ENCODE data around the gene MOB3B.
"Not testable (repeated sequence)": the region's sequence is repeated elsewhere in the genome, so short reads cannot be mapped to it uniquely, and the experiment has no call there.

The MOB3B gene

GRCh38 chr9:27442464-27442863, 87.2 kb downstream of the MOB3B start:
- no peak for DNase-seq

DNA sequence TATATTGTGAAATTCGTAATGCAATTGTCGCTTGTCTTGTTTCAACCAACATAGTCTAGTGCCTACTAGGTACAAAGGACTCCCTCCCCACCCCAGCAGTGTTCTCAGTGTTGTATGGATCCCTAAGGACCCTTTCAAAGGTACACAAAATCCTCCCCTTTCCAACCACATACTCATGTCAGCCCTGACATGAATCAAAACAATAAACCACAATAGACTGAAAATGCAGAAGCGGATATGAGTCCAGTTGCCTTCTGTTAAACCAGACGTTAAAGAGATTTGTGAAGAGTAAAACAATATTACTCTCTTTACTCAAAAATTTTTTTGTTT, 87.9 kb downstream of the MOB3B start:
- no peak for DNase-seq

DNA sequence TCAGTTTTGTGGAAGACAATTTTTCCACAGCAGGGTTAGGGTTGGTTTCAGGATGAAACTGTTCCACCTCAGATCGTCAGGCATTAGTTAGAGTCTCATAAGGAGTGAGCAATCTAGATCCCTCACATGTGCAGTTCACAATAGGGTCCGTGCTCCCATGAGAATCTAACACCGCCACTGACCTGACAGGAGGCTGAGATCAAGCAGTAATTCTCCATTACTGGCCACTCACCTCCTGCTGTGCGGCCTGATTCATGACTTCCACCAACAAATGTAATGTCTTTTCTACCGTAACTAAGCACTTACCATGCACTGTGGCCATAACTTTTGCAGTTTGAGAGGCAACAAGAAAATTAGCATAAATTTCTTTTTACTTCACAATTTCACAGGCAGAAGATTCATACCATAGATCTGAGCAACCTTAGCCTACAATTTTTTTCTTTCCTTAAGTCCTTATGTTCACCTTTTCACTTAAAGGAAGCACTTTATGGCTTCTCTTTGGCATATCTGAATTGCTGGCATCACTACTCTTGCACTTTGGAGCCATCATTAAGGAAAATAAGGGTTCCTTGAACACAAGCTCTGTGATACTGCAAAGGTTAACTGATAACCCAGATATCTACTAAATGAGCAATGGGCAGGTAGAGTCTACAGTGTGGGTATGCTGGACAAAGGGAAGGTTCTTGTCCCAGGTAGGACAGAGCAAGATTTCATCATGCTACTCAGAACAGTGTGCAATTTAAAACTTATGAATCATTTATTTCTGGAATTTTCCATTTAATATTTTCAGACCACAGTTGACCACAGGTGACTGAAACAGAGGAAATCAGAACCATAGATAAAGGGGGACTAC, 88.5 kb downstream of the MOB3B start:
- no peak for DNase-seq

- DNase-seq: no peak
Observed at GRCh38 chr9:27438522-27438921, 91.1 kb downstream of the MOB3B start.

GRCh38 chr9:27437652-27438373, 91.8 kb downstream of the MOB3B start:
- DNase-seq: no peak

DNA sequence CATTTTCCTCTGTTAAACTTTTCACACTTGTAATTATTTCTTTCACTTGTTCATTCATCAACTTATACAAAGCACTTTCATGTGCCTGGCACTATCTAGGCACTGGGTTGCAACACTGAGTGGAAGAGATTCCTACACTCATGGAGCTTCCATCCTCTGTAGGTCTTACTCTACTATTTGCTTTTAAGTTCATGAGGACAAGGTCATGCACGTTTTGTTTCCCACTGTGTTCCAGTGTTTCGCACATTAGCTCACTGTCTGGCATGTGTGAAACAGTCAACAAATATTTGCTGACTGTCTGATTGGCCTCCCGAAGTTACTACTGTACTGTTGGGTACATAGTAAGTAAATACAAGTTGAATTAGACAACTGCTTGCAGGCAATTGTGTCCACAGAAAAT, 93.4 kb downstream of the MOB3B start:
- DNase-seq: no peak

- DNase-seq: no peak
Observed at GRCh38 chr9:27433631-27434325, 95.8 kb downstream of the MOB3B start.

- no peak for DNase-seq
Observed at GRCh38 chr9:27432308-27432707, 97.3 kb downstream of the MOB3B start.

- DNase-seq: no peak
Observed at GRCh38 chr9:27431543-27432147, 98.0 kb downstream of the MOB3B start.

DNA sequence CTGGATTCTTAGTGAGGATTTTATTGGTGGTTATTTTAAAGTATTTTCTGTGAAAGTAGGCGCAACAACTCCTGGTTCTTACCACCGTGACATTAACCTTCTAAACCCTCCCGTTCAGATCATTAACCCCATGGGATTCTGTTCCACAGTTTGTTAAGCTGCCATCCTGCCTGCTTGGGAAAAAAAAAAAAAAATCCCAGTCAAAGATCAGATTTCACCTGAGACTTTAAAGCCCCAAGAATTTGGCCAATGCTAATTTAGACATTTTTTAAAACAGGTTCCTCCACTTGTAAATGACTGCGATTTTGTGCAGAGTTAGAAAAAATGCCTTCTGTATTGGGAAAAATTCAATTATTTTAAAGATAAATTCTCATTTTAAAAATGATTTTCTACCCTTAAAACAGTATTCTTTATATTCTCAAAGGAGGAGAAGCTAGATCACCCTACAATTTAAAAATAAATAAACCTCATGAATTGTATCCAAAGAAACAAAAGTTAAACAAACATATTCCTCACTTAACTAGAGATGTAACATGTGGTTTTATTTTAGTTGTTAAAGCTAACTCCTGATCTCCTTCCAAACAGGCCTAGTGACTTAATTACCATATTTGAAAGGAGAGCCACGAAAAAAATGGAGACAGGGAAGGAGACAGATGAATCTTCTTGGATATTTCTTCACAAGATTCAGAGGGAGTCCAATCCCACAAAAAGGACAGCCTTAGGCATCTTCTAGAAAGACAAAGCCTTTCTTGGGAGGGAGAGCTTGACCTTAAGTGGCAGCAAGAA, 98.7 kb downstream of the MOB3B start:
- no peak for DNase-seq

DNA sequence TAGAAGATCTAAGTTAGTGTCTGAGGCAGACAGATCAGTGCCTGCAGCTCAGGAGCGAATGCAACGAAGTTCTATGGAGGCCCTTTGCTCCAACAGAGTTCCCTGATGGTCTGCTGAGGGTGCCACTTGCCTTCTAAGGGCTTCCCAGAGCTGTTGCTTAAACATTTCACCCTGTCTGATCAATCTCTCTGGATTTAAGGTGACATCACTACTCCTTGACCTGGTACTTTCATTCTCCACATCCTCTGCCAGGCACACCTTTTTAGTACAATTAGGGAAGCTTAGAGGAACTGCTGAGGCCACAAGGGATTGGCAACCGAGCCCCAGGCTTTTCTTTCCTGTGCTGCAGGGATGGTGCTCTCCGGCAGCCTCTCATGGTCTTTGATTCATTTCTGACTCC, 99.7 kb downstream of the MOB3B start:
- DNase-seq: no peak

GRCh38 chr9:27429436-27429835, 100.2 kb downstream of the MOB3B start:
- DNase-seq: no peak

GRCh38 chr9:27428551-27428950, 101.1 kb downstream of the MOB3B start:
- DNase-seq: no peak

- no peak for DNase-seq
Observed at GRCh38 chr9:27427272-27427643, 102.4 kb downstream of the MOB3B start.

- no peak for DNase-seq
Observed at GRCh38 chr9:27426511-27427271, 102.9 kb downstream of the MOB3B start.

DNA sequence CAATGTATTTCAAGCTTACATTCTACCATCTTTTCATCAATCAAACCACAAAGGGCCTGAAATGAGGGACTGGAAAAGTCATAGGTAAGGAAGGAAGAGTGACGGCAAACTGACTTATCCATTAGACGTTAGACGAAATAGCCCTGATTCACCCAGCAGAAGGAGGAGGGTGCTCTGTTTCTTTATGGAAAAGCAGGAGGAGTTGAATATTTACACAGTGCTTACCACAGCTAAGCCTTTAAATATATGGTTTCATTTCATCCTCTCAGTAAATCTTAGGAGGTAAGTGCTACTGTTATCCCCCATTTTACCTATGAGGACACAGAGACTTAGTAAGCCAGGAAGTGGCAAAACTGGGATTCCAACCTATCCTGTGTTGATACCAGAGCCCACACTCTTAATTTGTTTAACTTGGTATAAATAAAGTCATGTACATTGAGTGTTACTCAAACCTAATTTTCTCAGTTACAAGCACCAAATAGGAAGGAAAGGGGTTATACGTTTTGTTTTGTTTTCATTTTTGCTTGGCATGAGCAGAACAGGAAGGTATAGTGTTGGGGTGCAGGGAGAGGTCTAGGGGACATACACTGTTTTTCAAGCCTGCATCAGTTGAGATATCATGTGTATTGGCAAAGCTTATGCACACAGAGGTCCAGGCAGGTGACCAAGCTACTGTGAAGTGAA, 103.6 kb downstream of the MOB3B start:
- DNase-seq: no peak

GRCh38 chr9:27423915-27424710, 105.5 kb downstream of the MOB3B start:
- DNase-seq: no peak

- no peak for DNase-seq
Observed at GRCh38 chr9:27422279-27422834, 107.3 kb downstream of the MOB3B start.

DNA sequence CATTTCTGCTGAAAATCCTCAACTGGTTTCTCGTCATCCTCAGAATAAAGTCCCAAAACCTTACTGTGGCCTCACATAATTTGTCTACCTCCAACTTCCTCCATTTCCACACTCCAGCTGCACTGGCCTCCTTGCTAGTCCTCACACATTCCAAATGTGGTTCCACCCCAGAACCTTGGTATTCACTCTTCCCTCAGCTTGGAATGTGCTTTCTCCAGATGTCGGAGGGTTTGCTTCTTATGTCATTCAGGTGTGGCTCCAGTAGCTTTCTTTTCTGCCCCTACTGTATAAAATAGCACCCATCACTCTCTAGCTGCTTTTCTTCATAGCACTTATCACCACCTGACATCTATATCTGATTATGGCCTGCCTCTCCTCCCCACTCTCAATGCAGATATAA, 108.0 kb downstream of the MOB3B start:
- no peak for DNase-seq

DNA sequence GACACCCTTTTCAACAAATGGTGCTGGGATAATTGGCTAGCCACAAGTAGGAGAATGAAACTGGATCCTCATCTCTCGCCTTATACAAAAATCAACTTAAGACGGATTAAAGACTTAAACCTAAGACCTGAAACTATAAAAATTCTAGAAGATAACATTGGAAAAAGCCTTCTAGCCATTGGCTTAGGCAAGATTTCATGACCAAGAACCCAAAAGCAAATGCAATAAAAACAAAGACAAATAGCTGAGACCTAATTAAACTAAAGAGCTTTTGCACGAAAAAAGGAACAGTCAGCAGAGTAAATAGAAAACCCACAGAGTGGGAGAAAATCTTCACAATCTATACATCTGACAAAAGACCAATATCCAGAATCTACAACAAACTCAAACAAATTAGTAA, 110.1 kb downstream of the MOB3B start:
- not testable (repeated sequence) for DNase-seq
